ENCODE results near the gene PTPN2.

DNA sequence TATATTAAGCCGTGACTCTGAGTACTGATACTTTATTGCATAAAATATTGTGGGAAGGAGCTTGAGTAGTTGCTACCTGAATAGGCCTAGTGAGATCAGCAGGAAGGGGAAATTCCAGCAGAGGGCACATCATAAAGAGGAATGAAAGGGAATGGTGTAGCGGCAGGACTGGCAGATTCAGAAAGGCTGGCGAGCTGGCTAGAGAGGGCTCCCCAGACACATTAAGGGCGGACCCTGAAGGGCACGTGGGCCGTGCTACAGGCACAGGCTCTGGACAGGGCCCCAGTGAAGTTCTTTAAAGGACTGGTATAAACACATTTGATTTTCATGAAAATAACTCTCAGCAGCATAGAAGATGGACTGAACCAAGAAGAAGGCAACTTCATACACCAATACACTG, 43.0 kb downstream of the PTPN2 start:
- no peak for TF ChIP-seq GATA3 (IDR thresholded peaks at IDR 0.05; ENCODE audit: low read depth, low read length)
- no peak for TF ChIP-seq GATA2 (IDR thresholded peaks at IDR 0.05; ENCODE audit: low read depth, low read length)
